GM20000 (cell line): Measurements from ENCODE around the gene CFAP251.

ENCODE experiments used
- DNase-seq: peaks from one replicate; pipeline ENCODE4 v3.0.0; 2012; ENCODE audit warnings: low spot score
- CTCF ChIP-seq: IDR thresholded peaks from 2 replicates; pipeline ENCODE4 v1.5.1; 2012; ENCODE audit warnings: mild to moderate bottlenecking, control low read depth; ENCODE audit errors: extremely low read depth, missing control alignments

CFAP251 gene

GRCh38 chr12:121953117-121953692 lies 34.8 kb downstream of the CFAP251 start:
- TF ChIP-seq CTCF: no peak
- no peak for DNase-seq

- no peak for TF ChIP-seq CTCF
- no peak for DNase-seq
These were observed 35.3 kb downstream of the CFAP251 start for GRCh38 chr12:121953695-121954094.

GRCh38 chr12:121955258-121956237 lies 37.2 kb downstream of the CFAP251 start:
- DNase-seq: no peak
- peak; percentile 5 for TF ChIP-seq CTCF

GRCh38 chr12:121957861-121958515 lies 39.6 kb downstream of the CFAP251 start:
- TF ChIP-seq CTCF: no peak
- no peak for DNase-seq

- no peak for TF ChIP-seq CTCF
- no peak for DNase-seq
These were observed 40.3 kb downstream of the CFAP251 start for GRCh38 chr12:121958541-121959240.

GRCh38 chr12:121960541-121960940 lies 42.1 kb downstream of the CFAP251 start:
- no peak for TF ChIP-seq CTCF

More at GRCh38 chr12:121960541-121960940, 42.1 kb downstream of the CFAP251 start:
- no peak for DNase-seq
